GM18498 (cell line): ENCODE data around the gene CEPT1.

ENCODE experiments used
- ATAC-seq: cut with Tn5 transposase; IDR thresholded peaks from one replicate; pipeline ENCODE4 v1.9.1; 2021; ENCODE audit warnings: mild to moderate bottlenecking, moderate library complexity; ENCODE audit not compliant: unreplicated experiment

The CEPT1 gene

GRCh38 chr1:111225717-111226400, 85.8 kb downstream of the CEPT1 start:
- ATAC-seq = no peak

GRCh38 chr1:111227434-111227833, 87.4 kb downstream of the CEPT1 start, which contains the start of gene CHI3L2:
TSS of gene CHI3L2 (plus strand) at chr1:111227713. CDS start at chr1:111227730, 17 bp downstream.
- no peak for ATAC-seq

DNA sequence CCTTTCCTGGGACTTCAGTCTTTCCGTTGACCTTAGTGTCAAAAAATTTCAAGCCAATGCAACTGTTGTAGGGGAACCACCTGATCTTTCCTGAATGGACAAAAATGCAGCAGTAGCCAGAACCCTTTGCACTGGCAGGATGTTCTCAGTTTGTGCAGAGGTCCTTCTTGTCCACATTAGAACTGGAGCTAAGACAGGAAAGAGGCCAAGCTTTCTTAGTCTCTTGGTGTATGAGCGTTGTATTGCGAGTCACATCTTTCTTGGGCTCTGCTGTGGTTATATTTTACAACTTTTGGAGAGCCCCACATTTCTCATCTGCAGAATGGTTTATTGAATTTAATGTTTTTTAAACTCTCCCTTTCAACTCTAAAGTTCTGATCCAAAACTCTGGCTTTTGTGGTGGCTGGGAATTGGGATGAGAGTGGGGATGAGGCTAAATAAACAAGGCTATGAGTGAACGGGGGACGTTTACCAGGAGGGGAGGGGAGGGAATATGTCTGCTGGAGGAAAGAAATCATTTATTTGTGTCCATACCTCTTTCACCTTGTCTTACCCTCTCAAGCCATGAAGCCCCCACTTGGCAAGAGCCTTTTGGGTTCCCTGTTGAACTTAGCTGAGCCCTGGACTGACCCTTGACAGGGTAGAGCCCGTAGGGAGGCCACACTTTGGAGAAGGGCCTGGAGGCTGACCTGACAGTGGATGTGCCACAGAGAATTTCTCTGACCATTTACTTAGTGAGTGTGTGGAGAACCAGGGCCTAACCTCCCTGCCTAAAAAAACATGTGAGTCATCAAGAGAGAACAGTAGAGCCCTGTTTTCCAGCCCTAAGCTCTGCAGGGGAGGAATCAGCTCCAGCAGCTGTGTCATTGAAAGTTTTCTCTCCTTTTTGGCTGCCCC, 88.1 kb downstream of the CEPT1 start:
- no peak for ATAC-seq

DNA sequence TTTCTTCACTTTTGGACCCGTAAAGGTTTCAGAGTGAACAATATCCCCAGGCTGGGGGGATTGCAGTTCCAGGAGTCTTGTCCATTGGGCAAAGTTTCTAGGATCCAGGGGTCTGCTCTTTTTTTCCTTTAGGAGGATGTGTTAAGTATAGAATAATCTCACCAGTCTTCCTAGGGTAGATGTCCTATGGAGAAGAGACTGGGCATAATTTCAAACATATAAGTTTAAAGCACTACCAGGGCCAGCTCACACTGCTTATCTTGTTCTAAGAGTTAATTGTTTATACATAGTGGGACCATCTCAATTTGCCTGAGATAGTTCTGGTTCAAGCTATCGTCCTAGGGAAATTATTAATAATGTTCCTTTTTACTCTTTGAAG, 88.7 kb downstream of the CEPT1 start:
- ATAC-seq = no peak

DNA sequence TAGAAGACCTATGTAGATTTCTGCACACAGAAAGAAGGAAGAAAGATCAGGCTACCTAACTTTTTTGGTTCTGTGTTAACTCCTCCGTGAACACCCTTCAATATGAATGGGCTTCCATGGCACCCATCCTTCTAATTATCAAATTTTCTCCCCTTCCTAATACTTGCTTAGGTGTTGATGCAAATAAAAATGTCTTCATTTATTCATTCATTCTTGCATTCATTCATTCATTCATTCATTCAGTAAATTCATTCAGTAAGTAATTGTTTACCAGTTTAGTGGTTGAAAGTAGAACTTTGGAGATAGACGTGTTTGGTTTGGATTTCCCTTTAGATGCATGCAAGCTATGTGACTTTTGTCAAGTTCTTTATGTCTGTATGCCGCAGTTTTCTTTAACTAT, 92.1 kb downstream of the CEPT1 start:
- ATAC-seq = no peak

DNA sequence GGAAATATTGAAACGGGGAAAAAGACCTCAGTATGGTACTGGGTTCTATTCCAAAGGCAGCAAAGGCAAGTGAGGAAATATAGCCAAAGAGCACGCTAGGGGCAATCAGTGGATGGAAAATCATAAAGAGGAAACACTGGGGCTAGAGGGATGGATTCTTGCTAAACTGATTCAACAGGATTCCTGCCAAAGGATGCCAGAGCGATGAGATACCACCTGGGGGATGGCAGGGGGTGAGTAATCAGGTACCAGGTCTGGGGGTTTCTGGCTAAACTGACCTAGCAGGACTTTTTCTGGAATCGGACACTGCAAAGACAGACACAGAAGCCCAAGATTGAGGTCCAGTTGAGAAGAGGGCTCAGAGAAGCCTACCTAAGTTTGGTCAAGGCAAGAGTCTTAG, 94.2 kb downstream of the CEPT1 start:
- ATAC-seq = no peak
